Activated CD8-positive, alpha-beta T cell treated with anti-CD3 and anti-CD28 coated beads for 36 hours (primary cell): ENCODE measurements around the gene RAB12. TPM values are rescaled to one million over a fixed set of nuclear protein-coding genes. Genes with fewer than 3 reads are reported as not detected.

Experiments used
- ATAC-seq: fragments of 200-7000 bp; cut with Tn5 transposase; one replicate; pipeline ENCODE4 v1.10.0; 2021; ENCODE audit warnings: mild to moderate bottlenecking, moderate library complexity
- CTCF ChIA-PET: fragments of 350-600 bp; sonication (Branson Sonifier 250); formaldehyde crosslinking; loops from one replicate; lab custom pipeline; 2021; ENCODE audit warnings: antibody characterized with exemption; lab: Charles Lee
- POLR2A ChIA-PET: fragments of 350-600 bp; sonication (Branson Sonifier 250); formaldehyde crosslinking; loops from one replicate; lab custom pipeline; 2021; ENCODE audit warnings: antibody characterized with exemption; lab: Charles Lee
- DNase-seq: peaks from one replicate; pipeline ENCODE4 v3.0.0-alpha.2; 2020
- H3K27ac Mint-ChIP-seq: one replicate; pipeline ENCODE4 v1.8.0; 2021; ENCODE audit warnings: mild to moderate bottlenecking, mixed read lengths
- H3K27me3 Mint-ChIP-seq: one replicate; pipeline ENCODE4 v1.8.0; 2021; ENCODE audit warnings: mixed read lengths
- H3K36me3 Mint-ChIP-seq: one replicate; pipeline ENCODE4 v1.8.0; 2021; ENCODE audit warnings: low read depth, mixed read lengths
- H3K4me1 Mint-ChIP-seq: one replicate; pipeline ENCODE4 v1.8.0; 2021; ENCODE audit warnings: low read depth, mixed read lengths
- H3K4me3 Mint-ChIP-seq: one replicate; pipeline ENCODE4 v1.8.0; 2021; ENCODE audit warnings: mild to moderate bottlenecking, moderate library complexity, mixed read lengths
- H3K9me3 Mint-ChIP-seq: one replicate; pipeline ENCODE4 v1.8.0; 2021; ENCODE audit warnings: mixed read lengths
- CTCF ChIP-seq: fragments of 200-600 bp; IDR thresholded peaks from one replicate; pipeline ENCODE4 v1.8.0; 2022; ENCODE audit warnings: antibody characterized with exemption, mild to moderate bottlenecking
- intact Hi-C: fragments of 100-400 bp; cut with micrococcal nuclease; formaldehyde crosslinking; loops from one replicate; pipeline ENCODE4 v1.10.0; 2022
- total RNA-seq, 2 experiments: library from RNA; stranded (reverse); gene quantifications; one replicate each; pipeline ENCODE4 v1.2.3, GENCODE V29; 2021

The RAB12 gene
- total RNA-seq, 2 experiments from 2014 or later = 11.9 to 13.7 TPM

GRCh38 chr18:8660316-8660715 lies 51.1 kb downstream of the RAB12 start:
- CTCF ChIA-PET = interaction anchor here (0.6 to 1.3 kb wide), 4 partner anchors 11 to 327 kb away, joined by 3 to 5 read pairs (median 4); no protein-coding TSS in a partner anchor

GRCh38 chr18:8661754-8662559 lies 52.7 kb downstream of the RAB12 start:
- no peak for TF ChIP-seq CTCF
- Mint-ChIP-seq H3K4me1 (peaks cover 4% of the 10 kb centered on the region), H3K36me3 (no peaks in the 10 kb centered on the region), H3K27ac (no peak overlapping the region), H3K4me3 (no peak overlapping the region), H3K9me3 (no peaks in the 10 kb centered on the region), H3K27me3 (peaks cover 6% of the 10 kb centered on the region)
- ChIA-PET CTCF (interaction anchor here (0.9 to 1.5 kb wide), 3 partner anchors 9 to 326 kb away, joined by 3 to 5 read pairs (median 5); no protein-coding TSS in a partner anchor), POLR2A (interaction anchor here (0.6 kb wide), 1 partner anchor 29 kb away, joined by 3 read pairs; no protein-coding TSS in a partner anchor)
- ATAC-seq (no peak), DNase-seq (no peak)
- intact Hi-C loops = no loop called here

More at GRCh38 chr18:8660316-8660715, 51.1 kb downstream of the RAB12 start:
- DNase-seq (no peak), ATAC-seq (no peak)
- Mint-ChIP-seq H3K4me1 (peaks cover 4% of the 10 kb centered on the region), H3K4me3 (no peak overlapping the region), H3K27ac (no peak overlapping the region), H3K9me3 (no peaks in the 10 kb centered on the region), H3K27me3 (peaks cover 6% of the 10 kb centered on the region), H3K36me3 (no peaks in the 10 kb centered on the region)
- POLR2A ChIA-PET = no interaction called here
- intact Hi-C loops = no loop called here
- no peak for TF ChIP-seq CTCF

- intact Hi-C loops = no loop called here
- peaks cover 4% of the 10 kb centered on the region for H3K4me1 Mint-ChIP-seq
- ChIA-PET POLR2A (interaction anchor here (0.6 kb wide), 1 partner anchor 28 kb away, joined by 3 read pairs; no protein-coding TSS in a partner anchor), CTCF (interaction anchor here (1.2 to 1.5 kb wide), 2 partner anchors 10 to 325 kb away, joined by 5 read pairs; no protein-coding TSS in a partner anchor)
- no peaks in the 10 kb centered on the region for H3K36me3 Mint-ChIP-seq
- H3K4me3 Mint-ChIP-seq = no peak overlapping the region
- H3K27me3 Mint-ChIP-seq = peaks cover 6% of the 10 kb centered on the region
- H3K27ac Mint-ChIP-seq = no peak overlapping the region
- H3K9me3 Mint-ChIP-seq = no peaks in the 10 kb centered on the region
- DNase-seq (no peak), ATAC-seq (no peak)
- no peak for TF ChIP-seq CTCF
These were observed 53.5 kb downstream of the RAB12 start for GRCh38 chr18:8662560-8663255.

GRCh38 chr18:8667846-8668245 lies 58.6 kb downstream of the RAB12 start:
- Mint-ChIP-seq H3K27me3 (peaks cover 4% of the 10 kb centered on the region), H3K27ac (no peak overlapping the region), H3K4me1 (peaks cover 4% of the 10 kb centered on the region), H3K9me3 (no peaks in the 10 kb centered on the region), H3K4me3 (no peak overlapping the region), H3K36me3 (no peaks in the 10 kb centered on the region)
- ATAC-seq = no peak
- ChIA-PET POLR2A (no interaction called here), CTCF (no interaction called here)
- no peak for DNase-seq
- intact Hi-C loops = no loop called here
- no peak for TF ChIP-seq CTCF
